Right lung (tissue), 5 donors: Measurements from ENCODE around the gene TNRC6C. TPM values are rescaled to one million over a fixed set of nuclear protein-coding genes. Genes with fewer than 3 reads are reported as not detected.
"Not testable (repeated sequence)": the region's sequence is repeated elsewhere in the genome, so short reads cannot be mapped to it uniquely, and the experiment has no call there.

ENCODE experiments used
- DNase-seq, 2 donors: peaks; one replicate each; pipeline ENCODE4 v3.0.0-alpha.2; 2013
- polyA plus RNA-seq, 5 donors: library from polyadenylated mRNA; unstranded; fragments of 120-200 nt; gene quantifications; one replicate each; pipeline versions ENCODE4 v1.2.1 to v1.2.3, GENCODE V29; 2013; ENCODE audit warnings: inconsistent platforms in 1 of 5, low replicate concordance in 1 of 5; ENCODE audit not compliant: insufficient read length in 5 of 5, insufficient read depth in 1 of 5

TNRC6C gene
- polyA plus RNA-seq, 5 donors, result 12.3 to 20.3 (median 14.1) TPM

DNA sequence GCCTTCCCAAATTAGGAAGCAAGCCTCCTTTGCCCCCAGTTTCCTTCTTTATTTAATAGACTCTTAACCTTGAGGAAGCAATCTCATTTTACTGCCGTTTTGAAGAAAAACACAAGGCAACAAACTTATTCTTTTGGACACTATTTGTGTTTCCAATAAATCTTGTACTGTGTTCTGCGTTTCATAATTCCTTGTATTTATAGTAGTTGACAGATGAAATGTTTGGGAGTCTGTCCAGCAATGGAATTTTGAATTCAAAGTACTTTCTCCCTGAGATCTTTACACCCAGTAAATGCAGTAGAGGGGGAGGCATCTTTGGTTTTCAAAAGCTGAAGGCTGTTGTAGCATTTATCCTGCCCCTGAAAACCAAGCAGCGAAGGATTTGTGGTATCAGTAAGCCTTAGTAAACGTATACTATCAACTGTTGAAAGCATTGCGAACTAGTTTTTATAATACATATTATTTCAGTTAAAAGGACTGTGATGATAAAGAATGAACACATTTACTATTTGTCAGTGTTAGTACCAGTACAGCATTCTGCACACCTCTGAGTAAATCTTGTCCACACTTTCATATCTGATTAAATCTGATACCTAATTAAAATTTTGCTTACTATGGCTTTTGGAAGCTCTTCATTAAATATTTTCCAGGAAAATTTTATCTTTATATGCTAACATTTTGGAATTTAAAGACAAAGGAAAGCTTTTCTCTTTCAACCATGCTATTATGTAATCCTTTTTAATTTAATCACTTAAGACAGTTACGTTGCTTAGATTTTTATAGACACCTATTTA, 83.1 kb downstream of the TNRC6C start:
- DNase-seq, result peak; percentile 63 to 71

DNA sequence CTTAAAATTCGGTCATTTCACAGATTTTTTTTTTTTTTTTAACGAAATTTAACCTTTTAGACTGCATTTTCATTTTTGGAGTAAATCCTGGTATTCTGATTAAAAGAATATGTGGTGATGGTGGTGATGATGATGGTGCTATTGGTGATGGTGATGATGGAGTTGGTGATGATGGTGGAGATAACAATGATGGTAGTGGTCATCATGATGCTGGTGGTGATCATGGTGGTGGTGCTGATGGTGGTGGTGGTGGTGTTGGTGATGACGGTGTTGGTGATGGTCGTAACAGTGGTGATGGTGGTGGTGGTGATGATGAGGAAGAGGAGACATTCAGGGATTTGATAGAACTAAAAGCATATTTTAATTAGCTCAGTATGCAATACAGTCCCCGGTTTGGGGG, 84.0 kb downstream of the TNRC6C start:
- no peak for DNase-seq

DNA sequence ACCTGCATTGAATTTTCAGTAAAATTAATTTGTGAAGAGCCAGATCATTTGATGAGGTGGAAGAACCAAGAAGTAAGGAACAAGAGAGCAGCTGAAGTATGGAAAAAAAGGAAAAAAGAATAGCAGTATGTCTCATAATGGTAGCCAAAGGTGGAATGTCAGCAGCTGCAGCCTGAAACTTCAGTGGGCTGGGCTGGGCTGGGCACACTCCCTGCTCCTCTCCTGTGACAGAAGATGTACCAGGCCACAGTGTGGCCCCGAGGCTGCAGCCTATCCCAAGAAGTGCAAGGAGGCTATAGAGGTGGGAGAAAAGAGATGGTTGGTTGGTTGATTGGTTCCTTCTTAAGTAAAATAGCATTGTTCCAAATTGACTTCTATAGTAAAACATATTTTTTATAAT, 84.5 kb downstream of the TNRC6C start:
- DNase-seq, result no peak

DNA sequence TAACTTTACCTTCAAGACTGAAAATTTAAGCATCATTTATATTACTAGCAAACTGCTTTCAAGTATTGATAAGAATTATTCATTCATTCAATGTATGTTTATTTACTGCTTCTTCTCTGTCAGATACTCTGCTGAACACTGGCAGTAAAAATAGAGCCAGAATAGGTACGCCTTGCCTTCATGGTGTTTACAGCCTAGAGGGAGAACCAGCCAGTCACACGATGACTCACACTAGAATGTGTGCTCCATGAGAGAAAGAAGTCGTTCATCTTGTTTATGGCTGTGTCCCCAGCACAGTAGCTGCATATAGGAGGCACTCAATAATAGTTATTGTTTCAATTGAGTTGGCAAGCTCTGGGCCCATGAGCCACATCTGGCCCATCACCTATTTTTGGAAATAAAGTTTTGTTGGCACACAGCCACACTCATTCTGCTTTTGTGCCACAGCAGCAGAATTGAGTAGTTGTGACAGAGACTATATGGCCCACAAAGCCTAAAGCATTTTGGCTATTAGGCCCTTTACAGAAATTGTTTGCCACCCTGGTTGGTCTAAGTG, 85.9 kb downstream of the TNRC6C start:
- DNase-seq, result no peak

DNA sequence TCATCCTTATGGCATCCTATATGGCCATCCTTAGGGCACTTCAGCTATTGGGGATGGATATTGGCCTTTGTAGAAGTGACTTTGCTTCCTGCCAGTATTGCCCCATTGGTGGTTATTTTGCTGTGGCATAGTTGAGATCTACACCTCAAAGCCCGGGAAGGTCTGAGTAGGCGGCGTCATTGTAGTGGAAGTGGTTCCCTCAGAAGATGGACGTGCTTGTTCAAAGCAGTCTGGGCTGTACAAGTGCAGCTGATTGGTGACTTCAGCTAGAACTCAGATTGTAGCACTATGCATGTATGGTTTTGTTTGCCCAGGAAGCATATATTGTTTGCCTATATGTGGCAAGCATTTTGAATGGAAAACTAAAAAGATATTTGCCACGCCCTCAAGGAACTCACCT, 86.8 kb downstream of the TNRC6C start:
- no peak for DNase-seq

DNA sequence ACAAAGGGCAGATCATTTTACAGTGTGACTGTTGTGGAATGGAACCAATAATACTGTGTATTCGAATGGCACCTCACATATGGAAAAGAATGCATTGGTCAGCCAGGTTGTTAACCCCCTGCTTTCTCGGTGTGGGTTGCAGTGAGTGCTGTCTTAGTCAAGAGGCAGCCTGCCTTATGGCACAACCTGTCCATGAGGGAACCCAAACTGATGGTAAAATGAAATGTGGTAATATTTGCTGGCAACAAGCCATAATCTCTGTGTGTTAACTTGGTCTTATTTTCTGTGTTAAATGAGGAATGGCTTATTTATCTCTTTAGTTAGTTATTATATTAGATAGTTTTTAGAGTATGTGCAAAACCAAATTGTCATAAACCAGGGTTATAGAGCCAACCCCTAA, 88.4 kb downstream of the TNRC6C start:
- no peak for DNase-seq

DNA sequence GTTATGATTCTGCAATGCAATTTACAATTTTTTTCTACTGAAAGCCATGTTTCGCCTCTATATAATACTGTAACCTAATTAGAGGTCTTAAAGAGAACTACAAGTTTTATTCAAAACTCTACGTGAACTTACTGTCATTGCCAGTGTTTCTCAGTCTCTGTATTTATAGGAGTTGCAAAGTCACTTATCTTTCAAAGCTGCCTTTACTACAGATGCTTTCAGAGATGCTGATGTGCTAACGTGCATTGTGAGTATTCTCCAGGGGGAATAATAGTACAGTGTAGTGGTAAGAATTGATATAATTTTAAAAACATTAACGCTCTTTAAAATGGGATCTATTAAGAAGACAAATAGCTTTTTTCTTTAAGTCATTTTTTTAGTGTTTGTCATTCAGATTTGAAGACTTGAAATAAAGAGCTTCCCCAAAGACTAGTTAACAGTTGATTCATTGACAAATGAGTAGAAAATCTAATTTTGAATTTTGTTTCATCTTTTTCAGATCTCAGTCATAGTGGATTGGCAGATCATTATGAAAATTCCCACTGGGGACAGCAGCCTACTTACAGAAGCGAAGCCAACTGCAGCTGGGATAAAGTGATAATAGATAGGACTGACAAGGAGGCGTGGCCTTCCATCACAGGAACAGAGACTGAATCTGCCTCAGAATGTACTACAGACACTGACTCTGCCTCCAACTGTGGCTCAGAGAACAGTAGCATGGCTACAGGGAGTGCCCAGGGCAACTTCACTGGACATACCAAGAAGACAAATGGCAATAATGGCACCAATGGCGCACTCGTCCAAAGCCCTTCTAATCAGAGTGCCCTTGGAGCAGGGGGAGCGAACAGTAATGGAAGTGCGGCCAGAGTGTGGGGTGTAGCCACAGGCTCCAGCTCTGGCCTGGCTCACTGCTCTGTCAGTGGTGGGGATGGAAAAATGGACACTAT, 90.1 kb downstream of the TNRC6C start:
- DNase-seq, result no peak

DNA sequence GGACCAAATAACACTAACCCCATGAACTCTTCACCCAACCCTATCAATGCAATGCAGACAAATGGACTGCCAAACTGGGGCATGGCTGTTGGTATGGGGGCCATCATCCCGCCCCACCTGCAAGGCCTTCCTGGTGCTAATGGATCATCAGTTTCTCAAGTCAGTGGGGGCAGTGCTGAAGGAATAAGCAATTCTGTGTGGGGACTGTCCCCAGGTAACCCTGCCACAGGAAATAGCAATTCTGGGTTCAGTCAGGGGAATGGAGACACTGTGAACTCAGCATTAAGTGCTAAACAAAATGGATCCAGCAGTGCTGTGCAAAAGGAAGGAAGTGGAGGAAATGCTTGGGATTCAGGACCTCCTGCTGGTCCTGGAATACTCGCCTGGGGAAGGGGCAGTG, 91.1 kb downstream of the TNRC6C start:
- no peak for DNase-seq

DNA sequence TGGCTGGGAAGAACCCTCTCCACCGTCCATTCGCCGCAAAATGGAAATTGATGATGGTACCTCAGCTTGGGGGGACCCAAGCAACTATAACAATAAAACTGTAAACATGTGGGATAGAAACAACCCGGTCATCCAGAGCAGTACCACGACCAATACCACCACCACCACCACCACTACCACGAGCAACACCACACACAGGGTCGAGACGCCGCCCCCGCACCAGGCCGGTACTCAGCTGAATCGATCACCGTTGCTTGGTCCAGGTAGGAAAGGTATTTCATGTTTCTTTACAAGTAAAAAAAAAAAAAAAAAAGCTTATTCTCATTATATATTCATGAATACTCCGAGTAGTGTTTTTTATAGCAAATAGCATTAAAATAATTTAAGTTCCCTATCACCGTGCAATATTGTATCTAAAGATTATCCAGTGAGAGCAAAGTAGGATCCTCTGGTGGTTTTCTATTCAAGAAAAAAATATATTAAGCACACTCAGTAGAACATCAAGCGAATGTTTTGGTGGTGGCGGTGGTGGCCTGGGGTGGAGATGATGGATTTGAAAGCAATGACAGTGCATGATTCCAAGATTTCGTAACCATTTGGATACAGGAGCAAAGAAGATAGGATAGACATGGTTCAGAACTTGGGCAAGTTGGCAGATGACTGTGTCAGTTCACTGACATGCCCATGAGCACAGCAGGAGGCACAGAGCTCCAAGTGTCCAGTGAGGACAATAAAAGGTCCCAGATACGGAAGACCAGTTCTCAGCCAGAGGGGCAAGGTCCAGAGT, 92.9 kb downstream of the TNRC6C start:
- DNase-seq, result no peak

DNA sequence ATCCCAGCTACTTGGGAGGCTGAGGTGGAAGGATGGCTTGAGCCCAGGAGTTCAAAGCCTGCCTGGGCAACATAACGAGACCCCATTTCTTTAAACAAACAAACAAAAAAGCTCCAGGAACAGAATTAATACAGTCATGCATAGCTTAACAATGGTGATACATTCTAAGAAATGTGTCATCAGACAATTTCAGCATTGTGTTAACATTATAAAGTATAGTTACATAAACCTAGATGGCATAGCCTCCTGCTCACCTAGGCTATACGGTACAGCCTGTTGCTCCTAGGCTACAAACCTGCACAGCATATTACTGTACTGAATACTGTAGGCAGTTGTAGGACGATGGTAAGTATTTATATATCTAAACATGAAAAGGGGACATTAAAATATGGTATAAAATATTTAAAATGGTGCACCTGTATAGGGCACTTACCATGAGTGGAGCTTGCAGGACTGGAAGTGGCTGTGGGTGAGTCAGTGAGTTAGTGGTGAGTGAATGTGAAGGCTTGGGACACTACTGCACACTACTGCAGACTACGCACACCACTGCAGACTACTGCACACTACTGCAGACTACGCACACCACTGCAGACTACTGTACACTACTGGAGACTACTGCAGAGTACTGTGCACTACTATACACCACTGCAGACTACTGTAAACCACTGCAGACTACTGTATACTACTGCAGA, 95.4 kb downstream of the TNRC6C start:
- DNase-seq, result no peak

DNA sequence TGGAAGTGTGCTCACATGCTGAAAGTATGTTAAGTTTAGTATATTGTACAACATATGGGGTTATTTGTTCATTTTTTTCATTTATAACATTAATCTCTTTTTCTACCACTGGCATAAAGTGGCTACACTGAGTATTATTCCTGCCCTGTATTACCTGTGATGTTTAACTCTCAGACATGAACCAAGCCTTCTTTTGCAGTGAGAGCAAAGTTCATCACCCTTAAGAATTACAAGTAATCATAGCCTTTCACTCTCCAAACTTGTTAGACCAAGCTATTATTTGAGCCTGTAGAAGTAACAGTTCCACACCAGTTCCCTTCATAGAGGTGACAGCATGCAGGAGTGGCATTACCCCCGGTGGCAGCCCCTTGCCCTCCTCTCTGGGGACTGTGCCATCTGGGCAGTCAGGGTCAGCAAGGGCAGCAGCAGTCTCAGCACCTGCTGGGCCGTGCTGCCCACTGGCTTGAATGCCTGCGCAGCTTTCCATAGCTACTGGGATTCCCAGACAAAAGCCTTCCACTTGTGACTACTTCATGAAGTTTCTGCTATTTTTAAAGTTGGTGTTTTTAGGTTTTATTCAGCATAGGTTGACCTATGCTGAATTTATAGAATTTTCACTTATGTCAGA, 98.7 kb downstream of the TNRC6C start:
- DNase-seq, result no peak

DNA sequence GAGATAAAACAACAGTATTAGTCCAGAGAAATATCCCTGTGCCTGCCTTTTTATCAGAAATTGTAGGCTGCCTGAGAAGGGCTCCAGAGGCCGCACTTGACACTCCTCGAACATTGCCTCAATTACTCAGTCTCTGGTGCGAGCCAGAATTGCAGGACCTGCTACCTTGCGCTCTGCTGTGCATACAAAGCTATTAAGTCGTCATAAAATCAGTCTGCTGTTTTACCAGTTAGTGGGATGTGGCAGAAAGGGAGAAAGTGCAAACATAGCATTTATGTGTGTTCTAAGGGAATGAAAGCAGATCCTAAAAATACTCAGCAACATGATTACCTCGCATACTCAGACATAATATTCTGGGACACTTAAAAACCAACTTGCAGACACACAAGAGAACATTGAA, 99.5 kb downstream of the TNRC6C start:
- peak; percentile 10 to 14 for DNase-seq

DNA sequence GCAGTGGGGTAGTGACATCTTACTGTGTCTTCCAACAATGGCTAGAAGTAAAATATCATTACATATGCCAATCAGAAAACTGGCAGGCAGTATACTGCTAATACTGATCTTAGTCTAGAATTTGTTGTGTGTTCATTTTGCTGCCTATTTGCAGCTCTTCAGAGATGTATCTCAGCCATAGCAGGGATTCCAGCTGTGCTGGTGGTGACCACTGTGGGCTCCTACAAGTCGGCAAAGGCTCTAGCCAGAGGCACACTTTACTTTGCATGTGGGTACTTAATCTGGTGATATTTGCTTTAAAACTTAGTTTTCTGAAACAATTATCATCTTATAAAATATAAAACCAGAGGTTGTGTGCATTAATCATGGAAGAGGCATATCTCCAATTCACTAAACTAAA, 100.1 kb downstream of the TNRC6C start:
- no peak for DNase-seq

DNA sequence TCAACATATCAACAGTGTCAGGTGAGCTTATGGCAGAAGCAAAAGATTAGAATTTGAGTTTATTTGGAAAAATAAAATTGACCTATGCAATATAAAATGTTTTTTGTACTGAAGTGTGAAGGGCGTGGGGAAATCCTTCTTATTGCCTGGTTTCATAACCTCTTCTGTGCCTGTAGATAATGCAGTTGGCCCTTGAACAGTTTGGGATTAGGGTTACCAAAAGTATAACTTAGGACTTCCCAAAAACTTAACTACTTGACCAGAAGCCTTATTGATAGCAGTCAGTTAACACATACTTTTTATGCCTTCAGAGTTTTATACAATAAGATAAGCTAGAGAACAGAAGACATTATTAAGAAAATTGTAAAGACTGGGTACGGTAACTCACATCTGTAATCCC, 104.1 kb downstream of the TNRC6C start:
- DNase-seq, result no peak

DNA sequence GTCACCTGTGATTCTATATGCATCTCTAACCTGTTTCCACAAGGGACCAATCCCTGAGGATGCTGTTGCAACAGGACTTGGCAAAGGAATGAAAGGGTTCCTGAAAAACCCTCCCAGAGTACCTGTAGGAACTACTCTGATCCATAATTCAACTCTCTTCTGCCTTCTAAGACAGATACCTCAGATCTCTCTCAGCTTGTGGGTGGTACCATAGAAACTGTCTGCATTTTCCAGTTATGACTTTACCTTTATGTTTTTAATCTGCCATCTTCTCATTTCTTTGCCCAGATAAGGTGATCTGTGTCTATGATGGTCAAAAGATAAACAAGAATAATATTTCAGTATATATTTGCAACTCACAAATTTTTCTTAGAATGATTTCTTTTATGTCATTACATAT, 105.0 kb downstream of the TNRC6C start:
- no peak for DNase-seq

DNA sequence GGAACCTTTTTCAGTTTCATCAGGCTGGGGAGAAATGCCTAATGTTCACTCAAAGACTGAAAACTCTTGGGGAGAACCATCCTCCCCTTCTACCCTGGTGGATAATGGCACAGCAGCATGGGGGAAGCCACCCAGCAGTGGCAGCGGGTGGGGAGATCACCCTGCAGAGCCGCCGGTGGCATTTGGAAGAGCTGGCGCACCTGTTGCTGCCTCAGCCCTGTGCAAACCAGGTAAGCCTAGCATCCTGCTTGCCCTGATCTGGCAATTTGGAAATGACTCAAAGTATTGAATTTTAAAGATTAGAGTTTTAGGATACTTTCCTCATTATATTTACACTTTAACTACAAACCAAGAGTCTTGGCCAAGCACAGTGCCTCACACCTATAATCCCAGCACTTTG, 106.2 kb downstream of the TNRC6C start:
- DNase-seq, result no peak

DNA sequence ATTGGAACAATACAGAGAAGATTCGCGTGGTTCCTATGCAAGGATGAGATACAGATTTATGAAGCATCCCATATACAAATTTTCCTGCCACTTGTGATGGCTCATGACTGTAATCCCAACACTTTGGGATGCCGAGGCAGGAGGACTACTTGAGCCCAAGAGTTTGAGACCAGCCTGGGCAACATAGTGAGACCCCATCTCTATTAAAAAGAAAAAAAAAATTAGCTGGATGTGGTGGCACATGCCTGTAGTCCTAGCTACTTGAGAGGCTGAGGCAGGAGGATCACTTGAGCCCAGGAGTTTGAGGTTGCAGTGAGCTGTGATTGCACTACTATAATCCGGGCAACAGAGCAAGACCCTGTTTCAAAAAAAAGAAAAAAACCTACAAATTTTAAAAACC, 108.5 kb downstream of the TNRC6C start:
- DNase-seq, result not testable (repeated sequence)

DNA sequence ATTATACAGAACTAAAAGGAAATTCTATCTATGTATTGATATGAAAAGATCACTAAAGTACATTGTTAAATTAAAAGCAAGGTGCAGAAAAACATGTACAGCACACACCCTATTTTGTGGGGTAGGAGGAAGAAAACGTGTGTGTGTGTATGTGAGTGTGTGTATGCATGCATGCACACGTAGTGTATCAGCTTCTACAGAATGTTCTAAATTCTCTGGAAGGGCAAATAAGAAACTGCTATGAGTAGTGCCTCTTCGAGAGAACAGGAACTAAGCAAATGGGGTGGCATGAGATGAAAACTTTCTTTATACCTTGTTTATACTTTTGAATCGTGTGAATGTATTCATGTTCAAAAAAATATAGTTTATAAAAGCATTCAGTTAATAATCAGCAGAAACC, 111.2 kb downstream of the TNRC6C start:
- no peak for DNase-seq

DNA sequence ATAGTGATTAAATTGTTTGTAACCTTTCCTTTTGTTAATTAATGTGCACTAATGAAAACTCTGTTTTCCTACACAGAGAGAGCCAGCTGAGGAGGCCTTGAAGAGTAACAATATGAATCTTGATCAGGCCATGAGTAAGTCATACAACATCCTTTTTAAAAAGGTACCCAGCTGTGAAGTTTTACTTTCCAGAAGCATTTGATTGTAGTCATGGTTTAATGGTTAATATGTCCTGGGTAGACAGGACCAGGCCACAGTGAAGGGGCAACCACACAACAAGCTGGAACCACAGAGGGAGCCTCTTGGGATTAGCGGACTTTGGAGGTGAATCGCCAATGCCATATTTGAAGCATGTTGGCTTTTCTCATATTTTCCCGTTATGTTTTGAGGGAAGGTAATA, 114.5 kb downstream of the TNRC6C start:
- DNase-seq, result no peak

DNA sequence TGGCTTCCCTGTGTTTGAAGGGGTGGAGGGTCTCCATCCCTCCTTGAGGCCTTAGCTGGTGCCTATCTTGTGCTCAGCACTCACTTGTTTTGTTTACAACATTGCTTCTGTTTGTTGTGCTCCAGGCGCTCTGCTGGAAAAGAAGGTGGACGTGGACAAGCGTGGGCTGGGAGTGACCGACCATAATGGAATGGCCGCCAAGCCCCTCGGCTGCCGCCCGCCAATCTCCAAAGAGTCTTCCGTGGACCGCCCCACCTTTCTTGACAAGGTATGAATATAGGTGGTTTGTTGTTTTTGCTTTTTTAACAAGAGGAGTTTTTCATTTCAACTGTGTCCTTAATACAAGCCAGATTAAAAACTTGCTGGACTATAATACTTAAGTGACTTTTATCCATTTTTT, 116.5 kb downstream of the TNRC6C start:
- DNase-seq, result no peak

DNA sequence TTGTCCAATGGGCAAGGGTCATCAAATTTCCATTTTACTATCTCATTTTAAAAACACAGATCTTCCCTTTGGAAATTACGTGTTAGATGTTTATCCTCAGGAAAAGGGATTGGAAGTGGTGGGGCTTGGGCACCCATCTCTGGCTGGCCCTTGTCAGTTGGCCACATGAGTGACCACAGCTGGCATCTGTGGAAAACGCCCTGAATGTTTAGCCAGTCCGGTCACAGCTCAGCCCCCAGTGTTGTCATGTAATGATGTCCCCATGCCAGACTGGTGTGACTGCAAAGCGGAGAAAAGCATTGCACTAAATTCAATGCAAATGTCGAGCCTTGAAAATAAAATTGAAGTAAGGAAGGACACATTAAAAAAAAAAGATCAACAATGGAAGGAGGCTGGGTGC, 117.0 kb downstream of the TNRC6C start:
- DNase-seq, result no peak
